ENCODE measurements around the gene FOXP4.

Gene FOXP4

GRCh38 chr6:41566961-41567360 lies 20.8 kb downstream of the FOXP4 start:
- no peak for DNase-seq

GRCh38 chr6:41567684-41568083 lies 21.5 kb downstream of the FOXP4 start:
- no peak for DNase-seq

GRCh38 chr6:41568202-41568584 lies 22.0 kb downstream of the FOXP4 start:
- no peak for DNase-seq

- DNase-seq: no peak
These were observed 22.6 kb downstream of the FOXP4 start for GRCh38 chr6:41568585-41569384.

- no peak for DNase-seq
These were observed 24.1 kb downstream of the FOXP4 start for GRCh38 chr6:41570259-41570615.

GRCh38 chr6:41571021-41571780 lies 25.0 kb downstream of the FOXP4 start:
- no peak for DNase-seq

GRCh38 chr6:41572613-41573012 lies 26.4 kb downstream of the FOXP4 start:
- no peak for DNase-seq

GRCh38 chr6:41573276-41573675 lies 27.1 kb downstream of the FOXP4 start:
- DNase-seq: no peak

- DNase-seq: no peak
These were observed 27.8 kb downstream of the FOXP4 start for GRCh38 chr6:41573985-41574384.

GRCh38 chr6:41575598-41575997 lies 29.4 kb downstream of the FOXP4 start:
- no peak for DNase-seq

GRCh38 chr6:41576667-41577066 lies 30.5 kb downstream of the FOXP4 start:
- DNase-seq: no peak

GRCh38 chr6:41577356-41578216 lies 31.4 kb downstream of the FOXP4 start:
- no peak for DNase-seq

- DNase-seq: no peak
These were observed 32.3 kb downstream of the FOXP4 start for GRCh38 chr6:41578217-41579087.

- DNase-seq: no peak
These were observed 33.0 kb downstream of the FOXP4 start for GRCh38 chr6:41579088-41579610.

GRCh38 chr6:41580690-41581089 lies 34.5 kb downstream of the FOXP4 start:
- DNase-seq: no peak

- no peak for DNase-seq
These were observed 35.3 kb downstream of the FOXP4 start for GRCh38 chr6:41581381-41581991.

- DNase-seq: no peak
These were observed 36.4 kb downstream of the FOXP4 start for GRCh38 chr6:41582540-41582939.

GRCh38 chr6:41583565-41583964 lies 37.4 kb downstream of the FOXP4 start:
- DNase-seq: no peak

GRCh38 chr6:41584205-41584604 lies 38.0 kb downstream of the FOXP4 start:
- DNase-seq: no peak

GRCh38 chr6:41584668-41585205 lies 38.6 kb downstream of the FOXP4 start:
- no peak for DNase-seq

GRCh38 chr6:41585605-41586004 lies 39.4 kb downstream of the FOXP4 start:
- no peak for DNase-seq

Data from hematopoietic multipotent progenitor cell treated with erythropoietin and hydrocortisone succinate and interleukin-3 and kit ligand, for 6 days (in vitro differentiated cells).